Naive thymus-derived CD4-positive, alpha-beta T cell (primary cell): ENCODE data around the gene PICK1. TPM values are rescaled to one million over a fixed set of nuclear protein-coding genes. Genes with fewer than 3 reads are reported as not detected.

Experiments used
- ATAC-seq: fragments of 150-1000 bp; cut with Tn5 transposase; 2 replicates; pipeline ENCODE4 v1.10.0; 2021; ENCODE audit warnings: mild to moderate bottlenecking, moderate library complexity
- CTCF ChIA-PET: fragments of 350-600 bp; sonication (Branson Sonifier 250); formaldehyde crosslinking; loops from one replicate; lab custom pipeline; 2021; ENCODE audit warnings: antibody characterized with exemption; lab: Charles Lee
- POLR2A ChIA-PET: fragments of 350-600 bp; sonication (Branson Sonifier 250); formaldehyde crosslinking; loops from one replicate; lab custom pipeline; 2021; ENCODE audit warnings: antibody characterized with exemption, inconsistent platforms; lab: Charles Lee
- DNase-seq, 9 donors: peaks; one replicate each; pipeline versions ENCODE4 v3.0.0 to v3.0.0-alpha.2; 2020 to 2022; ENCODE audit warnings: mixed read lengths in 1 of 9
- H3K27ac ChIP-seq: one replicate; pipeline ENCODE4 v1.7.0; 2013; ENCODE audit warnings: mild to moderate bottlenecking, low read depth, low read length, moderate library complexity
- H3K27me3 ChIP-seq, 2 donors: one replicate each; pipeline ENCODE4 v1.7.0; 2013; ENCODE audit warnings: low read length in 2 of 2, mild to moderate bottlenecking in 2 of 2, moderate library complexity in 2 of 2; ENCODE audit not compliant: control insufficient read depth in 2 of 2, insufficient read depth in 2 of 2
- H3K36me3 ChIP-seq, 3 experiments: 1 replicate in 2 of 3; 2 replicates in 1 of 3; pipeline ENCODE4 v1.7.0; 2013; ENCODE audit warnings: low read length in 3 of 3, mild to moderate bottlenecking in 3 of 3, moderate library complexity in 1 of 3; ENCODE audit not compliant: insufficient read depth in 3 of 3, control insufficient read depth in 2 of 3
- H3K4me1 ChIP-seq, 2 donors: one replicate each; pipeline ENCODE4 v1.7.0; 2013; ENCODE audit warnings: low read length in 2 of 2, mild to moderate bottlenecking in 2 of 2, moderate library complexity in 1 of 2; ENCODE audit not compliant: control insufficient read depth in 2 of 2, insufficient read depth in 2 of 2
- H3K4me3 ChIP-seq: 2 replicates; pipeline ENCODE4 v1.7.0; 2013; ENCODE audit warnings: mild to moderate bottlenecking, low read length
- H3K9me3 ChIP-seq, 3 experiments: 1 replicate in 2 of 3; 2 replicates in 1 of 3; pipeline ENCODE4 v1.7.0; 2013; ENCODE audit warnings: low read length in 3 of 3; ENCODE audit not compliant: control insufficient read depth in 2 of 3
- H3K27ac Mint-ChIP-seq, 9 donors: one replicate each; pipeline ENCODE4 v1.8.0; 2020 to 2022; ENCODE audit warnings: mixed read lengths in 9 of 9, mild to moderate bottlenecking in 8 of 9, moderate library complexity in 5 of 9, inconsistent platforms in 2 of 9
- H3K27me3 Mint-ChIP-seq, 5 donors: one replicate each; pipeline ENCODE4 v1.8.0; 2021 to 2022; ENCODE audit warnings: mixed read lengths in 5 of 5, mild to moderate bottlenecking in 1 of 5
- H3K36me3 Mint-ChIP-seq, 5 donors: one replicate each; pipeline ENCODE4 v1.8.0; 2020 to 2022; ENCODE audit warnings: mixed read lengths in 5 of 5, mild to moderate bottlenecking in 3 of 5, inconsistent platforms in 1 of 5
- H3K4me1 Mint-ChIP-seq, 7 donors: one replicate each; pipeline ENCODE4 v1.8.0; 2020 to 2022; ENCODE audit warnings: mixed read lengths in 7 of 7, mild to moderate bottlenecking in 3 of 7, inconsistent platforms in 1 of 7
- H3K4me3 Mint-ChIP-seq, 10 donors: one replicate each; pipeline ENCODE4 v1.8.0; 2020 to 2022; ENCODE audit warnings: mild to moderate bottlenecking in 10 of 10, mixed read lengths in 10 of 10, moderate library complexity in 6 of 10, inconsistent platforms in 2 of 10
- H3K9me3 Mint-ChIP-seq, 11 donors: one replicate each; pipeline ENCODE4 v1.8.0; 2020 to 2022; ENCODE audit warnings: mixed read lengths in 11 of 11, mild to moderate bottlenecking in 4 of 11, inconsistent platforms in 1 of 11, moderate library complexity in 1 of 11
- intact Hi-C, 2 donors: fragments of 100-400 bp; cut with micrococcal nuclease; formaldehyde crosslinking; loops; one replicate each; pipeline ENCODE4 v1.15.1; 2023
- polyA plus RNA-seq, 2 donors: library from polyadenylated mRNA; unstranded; fragments of 300-500 nt; fragmentation: Illumina TruSeq; gene quantifications; one replicate each; pipeline ENCODE4 v1.2.3, GENCODE V29; 2021
- total RNA-seq, 6 experiments: library from RNA in 5 of 6; stranded (reverse) in 5 of 6; gene quantifications; 1 replicate in 5 of 6; 2 replicates in 1 of 6; pipeline ENCODE4 v1.2.3 and lab custom pipeline; 2021 to 2026

Gene PICK1
- total and polyA plus RNA-seq, 7 experiments from 2014 or later, result 6.3 to 29.3 (median 25.3) TPM

DNA sequence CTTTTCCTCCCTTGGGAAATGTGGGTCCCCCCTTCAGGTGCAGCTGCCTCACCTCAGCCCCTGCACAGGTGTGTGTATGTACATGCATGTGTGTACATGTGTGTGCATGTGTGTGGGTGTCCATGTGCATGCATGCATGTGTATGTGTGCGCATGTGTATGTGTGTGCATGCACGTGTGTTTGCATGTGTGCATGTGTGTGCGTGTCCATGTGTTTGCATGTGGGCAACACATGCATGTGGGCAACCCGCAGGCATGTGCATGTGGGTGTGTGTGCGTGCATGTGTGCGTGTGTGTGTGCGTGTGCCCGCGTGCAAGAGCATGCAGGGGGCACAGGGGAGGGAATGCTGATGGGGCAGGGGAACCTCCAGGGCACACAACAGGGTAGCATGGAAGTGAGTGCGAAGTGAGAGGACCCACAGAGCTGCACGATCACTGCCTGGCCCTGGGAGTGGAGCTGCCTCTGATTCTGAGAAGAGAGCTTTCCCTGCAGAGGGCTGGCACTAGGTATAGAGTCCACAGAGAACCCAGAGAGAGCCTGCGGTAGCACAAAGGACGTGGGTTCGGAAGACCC is 67.9 kb downstream of the PICK1 start:
- peaks cover 0 to 14% (median 0%) of the 10 kb centered on the region in 5 donors for H3K36me3 Mint-ChIP-seq
- ChIA-PET CTCF (no interaction called here), POLR2A (no interaction called here)
- H3K4me1 Mint-ChIP-seq, result peaks cover 0 to 12% (median 0%) of the 10 kb centered on the region in 7 donors
- H3K4me3 Mint-ChIP-seq, result no peak overlapping the region
- Histone ChIP-seq H3K9me3 (no peaks in the 10 kb centered on the region), H3K4me3 (no peak overlapping the region), H3K36me3 (peaks cover 0 to 47% (median 3%) of the 10 kb centered on the region in 3 experiments), H3K4me1 (no peaks in the 10 kb centered on the region), H3K27me3 (no peaks in the 10 kb centered on the region), H3K27ac (no peak overlapping the region)
- intact Hi-C loops, result no loop called here
- H3K27me3 Mint-ChIP-seq, result no peaks in the 10 kb centered on the region
- H3K9me3 Mint-ChIP-seq, result no peaks in the 10 kb centered on the region
- no peak for ATAC-seq
- H3K27ac Mint-ChIP-seq, result peak overlapping the region in 1 of 9 donors; percentile 68
- no peak for DNase-seq

Other genes with a start within 250 kb of the PICK1 start
- 10 to 100 TPM in 1 of 5 experiments, 1 to 10 TPM in 4; 1.1 to 14.6 (median 5.4) TPM for gene GCAT, start 249.5 kb upstream of the PICK1 start, total RNA-seq
- 1 to 10 TPM; 7.8 to 8.1 TPM for gene GCAT, start 249.5 kb upstream of the PICK1 start, polyA plus RNA-seq
- gene GALR3, start 234.0 kb upstream of the PICK1 start, total RNA-seq, result not detected
- not detected for gene GALR3, start 234.0 kb upstream of the PICK1 start, polyA plus RNA-seq
- 10 to 100 TPM; 18.9 to 26.2 (median 20.4) TPM for gene ANKRD54, start 213.1 kb upstream of the PICK1 start, total RNA-seq
- gene ANKRD54, start 213.1 kb upstream of the PICK1 start, polyA plus RNA-seq, result 10 to 100 TPM; 14.3 to 18.5 TPM
- 100 to 1,000 TPM; 383 to 586 (median 525) TPM for gene EIF3L, start 208.0 kb upstream of the PICK1 start, total RNA-seq
- 100 to 1,000 TPM; 338 to 419 TPM for gene EIF3L, start 208.0 kb upstream of the PICK1 start, polyA plus RNA-seq
- 10 to 100 TPM; 22.2 to 40.0 (median 27.8) TPM for gene MICALL1, start 151.1 kb upstream of the PICK1 start, total RNA-seq
- gene MICALL1, start 151.1 kb upstream of the PICK1 start, polyA plus RNA-seq, result 1 to 10 TPM; 2.2 to 7.3 TPM
- gene C22orf23, start 103.8 kb upstream of the PICK1 start, total RNA-seq, result under 1 TPM in 1 of 5 experiments, not detected in 4; 0.31 TPM
- not detected for gene C22orf23, start 103.8 kb upstream of the PICK1 start, polyA plus RNA-seq
- gene POLR2F, start 103.7 kb upstream of the PICK1 start, total RNA-seq, result 10 to 100 TPM; 25.9 to 67.8 (median 43.9) TPM
- 100 to 1,000 TPM; 108 to 137 TPM for gene POLR2F, start 103.7 kb upstream of the PICK1 start, polyA plus RNA-seq
- gene SOX10, start 72.8 kb upstream of the PICK1 start, total RNA-seq, result not detected
- not detected for gene SOX10, start 72.8 kb upstream of the PICK1 start, polyA plus RNA-seq
- gene SLC16A8, start 26.8 kb downstream of the PICK1 start, total RNA-seq, result not detected
- gene SLC16A8, start 26.8 kb downstream of the PICK1 start, polyA plus RNA-seq, result not detected
- 1 to 10 TPM in 3 of 5 experiments, under 1 TPM in 2; 0.46 to 3.9 (median 1.9) TPM for gene BAIAP2L2, start 53.3 kb downstream of the PICK1 start, total RNA-seq
- not detected for gene BAIAP2L2, start 53.3 kb downstream of the PICK1 start, polyA plus RNA-seq
- 100 to 1,000 TPM in 3 of 5 experiments, 10 to 100 TPM in 2; 66.5 to 252 (median 105) TPM for gene PLA2G6, start 124.4 kb downstream of the PICK1 start, total RNA-seq
- 1 to 10 TPM; 4.8 to 8.3 TPM for gene PLA2G6, start 124.4 kb downstream of the PICK1 start, polyA plus RNA-seq
- 10 to 100 TPM in 2 of 5 experiments, 1 to 10 TPM in 3; 4.8 to 72.6 (median 5.5) TPM for gene MAFF, start 144.6 kb downstream of the PICK1 start, total RNA-seq
- 1 to 10 TPM; 1.6 to 2.3 TPM for gene MAFF, start 144.6 kb downstream of the PICK1 start, polyA plus RNA-seq
- gene TMEM184B, start 215.6 kb downstream of the PICK1 start, total RNA-seq, result 10 to 100 TPM; 26.9 to 41.3 (median 35.0) TPM
- 10 to 100 TPM in 1 of 2 donors, 1 to 10 TPM in 1; 9.0 to 19.5 TPM for gene TMEM184B, start 215.6 kb downstream of the PICK1 start, polyA plus RNA-seq